Nephron (organoid): Measurements from ENCODE around the gene PLB1.

Experiments used
- H3K27ac Mint-ChIP-seq, 3 experiments: 2 replicates each; pipeline ENCODE4 v1.8.0; 2020; ENCODE audit warnings: mixed read lengths in 3 of 3, mild to moderate bottlenecking in 2 of 3, moderate library complexity in 1 of 3
- H3K27me3 Mint-ChIP-seq: 2 replicates; pipeline ENCODE4 v1.8.0; 2021; ENCODE audit warnings: low read depth, mild to moderate bottlenecking, moderate library complexity, mixed read lengths
- H3K36me3 Mint-ChIP-seq: 2 replicates; pipeline ENCODE4 v1.8.0; 2020; ENCODE audit warnings: low read depth, mixed read lengths
- H3K4me1 Mint-ChIP-seq: 2 replicates; pipeline ENCODE4 v1.8.0; 2020; ENCODE audit warnings: mixed read lengths
- H3K4me3 Mint-ChIP-seq, 3 experiments: 2 replicates each; pipeline ENCODE4 v1.8.0; 2020; ENCODE audit warnings: mild to moderate bottlenecking in 3 of 3, mixed read lengths in 3 of 3, moderate library complexity in 2 of 3
- H3K9me3 Mint-ChIP-seq: 2 replicates; pipeline ENCODE4 v1.8.0; 2020; ENCODE audit warnings: mixed read lengths
- CTCF ChIP-seq, 3 experiments: fragments of 200-600 bp; sonication (generic); IDR thresholded peaks; one replicate each; pipeline ENCODE4 v1.5.0; 2021; ENCODE audit warnings: antibody characterized with exemption in 3 of 3; ENCODE audit not compliant: unreplicated experiment in 3 of 3

The PLB1 gene

GRCh38 chr2:28523902-28524301 lies 28.0 kb downstream of the PLB1 start:
- Mint-ChIP-seq H3K4me1 (peaks cover 31% of the 10 kb centered on the region), H3K9me3 (no peaks in the 10 kb centered on the region), H3K27me3 (peaks cover 21% of the 10 kb centered on the region), H3K36me3 (no peaks in the 10 kb centered on the region), H3K27ac (no peak overlapping the region), H3K4me3 (no peak overlapping the region)
- no peak for TF ChIP-seq CTCF (IDR thresholded peaks at IDR 0.05; ENCODE audit: unreplicated experiment in 3 of 3)

GRCh38 chr2:28525481-28525880 lies 29.6 kb downstream of the PLB1 start:
- Mint-ChIP-seq H3K4me1 (peaks cover 31% of the 10 kb centered on the region), H3K4me3 (no peak overlapping the region), H3K9me3 (no peaks in the 10 kb centered on the region), H3K27ac (no peak overlapping the region), H3K27me3 (peaks cover 13% of the 10 kb centered on the region), H3K36me3 (no peaks in the 10 kb centered on the region)
- no peak for TF ChIP-seq CTCF (IDR thresholded peaks at IDR 0.05; ENCODE audit: unreplicated experiment in 3 of 3)

- Mint-ChIP-seq H3K27ac (no peak overlapping the region), H3K4me1 (peaks cover 23% of the 10 kb centered on the region), H3K4me3 (no peak overlapping the region), H3K9me3 (no peaks in the 10 kb centered on the region), H3K36me3 (no peaks in the 10 kb centered on the region), H3K27me3 (peaks cover 10% of the 10 kb centered on the region)
- TF ChIP-seq CTCF (IDR thresholded peaks at IDR 0.05; ENCODE audit: unreplicated experiment in 3 of 3): no peak
Observed at GRCh38 chr2:28526527-28527132, 30.8 kb downstream of the PLB1 start.

- Mint-ChIP-seq H3K4me1 (peaks cover 21% of the 10 kb centered on the region), H3K4me3 (no peak overlapping the region), H3K9me3 (no peaks in the 10 kb centered on the region), H3K27ac (no peak overlapping the region), H3K36me3 (no peaks in the 10 kb centered on the region), H3K27me3 (peaks cover 7% of the 10 kb centered on the region)
- no peak for TF ChIP-seq CTCF (IDR thresholded peaks at IDR 0.05; ENCODE audit: unreplicated experiment in 3 of 3)
Observed at GRCh38 chr2:28527196-28527595, 31.3 kb downstream of the PLB1 start.

- H3K27ac Mint-ChIP-seq: no peak overlapping the region
- H3K27me3 Mint-ChIP-seq: peaks cover 7% of the 10 kb centered on the region
- H3K36me3 Mint-ChIP-seq: no peaks in the 10 kb centered on the region
- H3K4me3 Mint-ChIP-seq: no peak overlapping the region
- H3K4me1 Mint-ChIP-seq: peaks cover 15% of the 10 kb centered on the region
- no peak for TF ChIP-seq CTCF (IDR thresholded peaks at IDR 0.05; ENCODE audit: unreplicated experiment in 3 of 3)
- no peaks in the 10 kb centered on the region for H3K9me3 Mint-ChIP-seq
Observed at GRCh38 chr2:28528206-28528605, 32.3 kb downstream of the PLB1 start.

- no peak for TF ChIP-seq CTCF (IDR thresholded peaks at IDR 0.05; ENCODE audit: unreplicated experiment in 3 of 3)
- no peak overlapping the region for H3K27ac Mint-ChIP-seq
- no peaks in the 10 kb centered on the region for H3K36me3 Mint-ChIP-seq
Observed at GRCh38 chr2:28530782-28531181, 34.9 kb downstream of the PLB1 start.

More at GRCh38 chr2:28530782-28531181, 34.9 kb downstream of the PLB1 start:
- Mint-ChIP-seq H3K9me3 (no peaks in the 10 kb centered on the region), H3K27me3 (peaks cover 3% of the 10 kb centered on the region), H3K4me3 (no peak overlapping the region), H3K4me1 (peaks cover 15% of the 10 kb centered on the region)
